Karpas-422 (cell line): ENCODE measurements around the gene ANKRD33B. TPM values are rescaled to one million over a fixed set of nuclear protein-coding genes. Genes with fewer than 3 reads are reported as not detected.

Experiments
- DNase-seq: peaks from one replicate; pipeline ENCODE4 v3.0.0-alpha.2; 2015
- H2AFZ ChIP-seq: fragments of 200-600 bp; sonication (generic); 2 replicates; pipeline ENCODE4 v1.6.1; 2014; ENCODE audit warnings: antibody characterized with exemption, low read length, mixed read lengths
- H3K27ac ChIP-seq: fragments of 200-600 bp; sonication (generic); 2 replicates; pipeline ENCODE4 v1.5.1; 2014; ENCODE audit warnings: mild to moderate bottlenecking, low read length, moderate library complexity
- H3K27me3 ChIP-seq: fragments of 200-600 bp; sonication (generic); 2 replicates; pipeline ENCODE4 v1.6.1; 2014; ENCODE audit warnings: low read length, mixed read lengths
- H3K36me3 ChIP-seq: fragments of 200-600 bp; sonication (generic); 2 replicates; pipeline ENCODE4 v1.6.1; 2014; ENCODE audit warnings: low read length, mixed read lengths; ENCODE audit not compliant: insufficient read depth
- H3K4me1 ChIP-seq: fragments of 200-600 bp; sonication (generic); 2 replicates; pipeline ENCODE4 v1.6.1; 2014; ENCODE audit warnings: mild to moderate bottlenecking, low read length, mixed read lengths
- H3K4me2 ChIP-seq: fragments of 200-600 bp; sonication (generic); 2 replicates; pipeline ENCODE4 v1.6.1; 2014; ENCODE audit warnings: low read length, low read depth, mild to moderate bottlenecking; ENCODE audit not compliant: poor library complexity, severe bottlenecking
- H3K4me3 ChIP-seq: fragments of 200-600 bp; sonication (generic); 2 replicates; pipeline ENCODE4 v1.5.1; 2014; ENCODE audit warnings: mild to moderate bottlenecking, antibody characterized with exemption, low read length, mixed read lengths
- H3K79me2 ChIP-seq: fragments of 200-600 bp; sonication (generic); 2 replicates; pipeline ENCODE4 v1.6.1; 2014; ENCODE audit warnings: mild to moderate bottlenecking, low read length, mixed read lengths
- H3K9ac ChIP-seq: fragments of 200-600 bp; sonication (generic); 2 replicates; pipeline ENCODE4 v1.6.0; 2014; ENCODE audit warnings: low read length
- H3K9me2 ChIP-seq: fragments of 200-600 bp; sonication (generic), shearing (Covaris generic); replicated peaks from 2 replicates; pipeline ENCODE4 v1.6.0; 2014; ENCODE audit warnings: mild to moderate bottlenecking, low read length, moderate library complexity; ENCODE audit not compliant: insufficient read depth
- H3K9me3 ChIP-seq: fragments of 300-700, 200-600 bp; sonication (generic); 2 replicates; pipeline ENCODE4 v1.6.1; 2014; ENCODE audit warnings: low read length, mixed read lengths
- H4K20me1 ChIP-seq: fragments of 200-600 bp; sonication (generic); 2 replicates; pipeline ENCODE4 v1.6.1; 2014; ENCODE audit warnings: mild to moderate bottlenecking, antibody characterized with exemption, low read length, low read depth; ENCODE audit not compliant: insufficient read depth
- total RNA-seq: library from RNA; depleted of rRNA; stranded (reverse); fragments of >200 nt; shearing (Covaris generic); gene quantifications from 2 replicates; pipeline ENCODE4 v1.2.3, GENCODE V29; 2014; ENCODE audit warnings: low replicate concordance

The ANKRD33B gene
- total RNA-seq, 1 experiment from 2014 or later, result 0.48 TPM

DNA sequence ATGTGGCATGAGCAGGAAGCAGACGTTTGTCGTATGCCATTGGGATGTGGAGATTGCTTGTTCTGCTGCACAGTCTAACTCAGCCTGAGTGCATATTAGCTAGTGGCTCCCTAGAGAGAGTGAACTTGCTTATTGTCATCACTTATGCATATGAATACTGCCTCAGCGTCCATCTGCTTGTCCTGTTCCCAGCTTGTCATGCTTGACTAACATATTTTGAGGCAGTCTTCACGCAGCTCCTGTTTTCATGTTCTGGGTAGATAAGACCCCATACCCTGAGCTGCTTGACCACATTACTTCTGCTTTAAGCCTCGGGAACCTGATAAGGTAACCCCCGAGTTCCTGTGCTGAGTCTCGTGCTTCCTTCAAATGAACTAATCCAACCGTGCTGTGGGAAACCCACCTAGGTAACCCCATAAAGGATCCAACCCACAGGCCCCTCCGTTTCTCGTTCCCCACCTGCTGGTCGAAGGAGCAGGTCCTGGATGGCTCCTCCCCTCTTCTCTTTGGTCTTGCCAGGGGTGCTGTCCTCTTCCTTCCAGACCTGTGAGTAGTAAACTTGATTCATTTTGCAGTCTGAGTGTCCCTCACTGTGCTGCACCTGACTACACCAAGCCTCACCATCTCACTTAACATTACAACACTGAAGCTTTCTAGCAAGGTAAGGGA, 25.0 kb downstream of the ANKRD33B start:
- Histone ChIP-seq H2AFZ (no peak overlapping the region), H3K4me2 (no peak overlapping the region)

DNA sequence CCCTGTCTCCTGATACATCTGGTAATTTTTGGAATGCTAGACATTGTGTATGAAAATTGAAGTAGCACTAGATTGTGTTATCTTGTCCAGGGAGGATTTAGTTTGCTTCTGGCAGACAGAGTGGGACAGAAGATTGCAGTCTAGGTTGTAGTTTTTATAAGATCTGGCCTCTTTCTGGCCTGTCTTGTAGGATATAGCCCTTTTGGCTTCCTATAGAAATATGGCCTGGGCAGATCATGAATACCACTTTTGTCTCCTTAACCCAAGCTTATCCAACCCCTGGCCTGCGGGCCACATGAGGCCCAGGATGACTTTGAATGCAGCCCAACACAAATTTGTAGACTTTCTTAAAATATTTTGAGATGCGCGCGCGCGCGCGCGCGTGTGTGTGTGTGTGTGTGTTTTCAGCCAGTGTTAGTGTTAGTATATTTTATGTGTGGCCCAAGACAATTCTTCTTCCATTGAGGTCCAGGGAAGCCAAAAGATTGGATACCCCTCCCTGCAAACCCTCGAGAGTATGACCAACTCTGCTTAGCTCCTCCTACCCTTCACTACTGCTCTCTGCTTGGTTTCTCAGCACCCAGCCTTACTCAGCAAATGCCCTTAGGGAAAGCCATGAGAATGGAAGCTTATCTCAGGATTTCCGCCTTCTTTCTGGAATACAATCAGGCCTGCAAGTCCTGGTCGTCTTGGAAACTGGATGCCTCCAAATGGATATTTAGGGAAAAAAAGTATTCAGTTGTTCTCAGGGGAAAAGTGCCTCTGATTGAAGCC, 26.5 kb downstream of the ANKRD33B start:
- Histone ChIP-seq H3K27ac (no peak overlapping the region), H3K79me2 (no peaks in the 10 kb centered on the region), H3K4me1 (peaks cover 5% of the 10 kb centered on the region), H3K27me3 (no peaks in the 10 kb centered on the region), H3K36me3 (no peaks in the 10 kb centered on the region), H3K9me2 (no peaks in the 10 kb centered on the region), H4K20me1 (no peaks in the 10 kb centered on the region), H2AFZ (no peak overlapping the region), H3K4me2 (no peak overlapping the region), H3K4me3 (no peak overlapping the region), H3K9ac (no peak overlapping the region), H3K9me3 (no peaks in the 10 kb centered on the region)
- no peak for DNase-seq

More for the DNA sequence above, 25.0 kb downstream of the ANKRD33B start:
- H3K9ac ChIP-seq, result no peak overlapping the region
- no peaks in the 10 kb centered on the region for H3K36me3 ChIP-seq
- H3K4me3 ChIP-seq, result no peak overlapping the region
- H3K4me1 ChIP-seq, result peaks cover 8% of the 10 kb centered on the region
- no peaks in the 10 kb centered on the region for H3K27me3 ChIP-seq
- H3K9me2 ChIP-seq, result no peaks in the 10 kb centered on the region
- no peaks in the 10 kb centered on the region for H4K20me1 ChIP-seq
- no peak overlapping the region for H3K27ac ChIP-seq
- no peaks in the 10 kb centered on the region for H3K9me3 ChIP-seq
- H3K79me2 ChIP-seq, result no peaks in the 10 kb centered on the region
- no peak for DNase-seq

DNA sequence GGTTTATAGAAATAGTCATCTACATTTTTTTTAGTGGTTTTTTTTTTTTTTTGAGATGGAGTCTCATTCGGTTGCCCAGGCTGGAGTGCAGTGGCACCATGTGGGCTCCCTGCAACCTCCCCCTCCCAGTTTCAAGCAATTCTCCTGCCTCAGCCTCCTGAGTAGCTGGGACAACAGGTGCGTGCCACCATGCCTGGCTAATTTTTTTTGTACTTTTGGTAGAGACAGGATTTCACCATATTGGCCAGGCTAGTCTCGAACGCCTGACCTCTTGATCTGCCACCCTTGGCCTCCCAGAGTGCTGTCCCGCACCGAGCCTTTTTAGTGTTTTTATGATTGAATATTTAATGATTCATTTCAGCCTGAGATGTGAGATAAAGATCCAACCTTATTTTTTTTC, 27.3 kb downstream of the ANKRD33B start:
- no peaks in the 10 kb centered on the region for H4K20me1 ChIP-seq
- H3K9me3 ChIP-seq, result no peaks in the 10 kb centered on the region
- no peak overlapping the region for H3K4me2 ChIP-seq
- no peaks in the 10 kb centered on the region for H3K79me2 ChIP-seq
- no peak overlapping the region for H3K27ac ChIP-seq
- H3K9me2 ChIP-seq, result no peaks in the 10 kb centered on the region
- H3K9ac ChIP-seq, result no peak overlapping the region
- H3K36me3 ChIP-seq, result no peaks in the 10 kb centered on the region
- no peak overlapping the region for H2AFZ ChIP-seq
- DNase-seq, result no peak
- H3K4me1 ChIP-seq, result peaks cover 5% of the 10 kb centered on the region
- no peak overlapping the region for H3K4me3 ChIP-seq
- no peaks in the 10 kb centered on the region for H3K27me3 ChIP-seq

- Histone ChIP-seq H3K36me3 (no peaks in the 10 kb centered on the region), H3K27ac (no peak overlapping the region), H3K9me2 (no peaks in the 10 kb centered on the region), H2AFZ (no peak overlapping the region), H3K27me3 (no peaks in the 10 kb centered on the region), H3K9ac (no peak overlapping the region), H3K9me3 (no peaks in the 10 kb centered on the region), H4K20me1 (no peaks in the 10 kb centered on the region), H3K4me1 (peaks cover 5% of the 10 kb centered on the region), H3K4me3 (no peak overlapping the region), H3K4me2 (no peak overlapping the region), H3K79me2 (no peaks in the 10 kb centered on the region)
- no peak for DNase-seq
These were observed 28.1 kb downstream of the ANKRD33B start for GRCh38 chr5:10591966-10592365.

DNA sequence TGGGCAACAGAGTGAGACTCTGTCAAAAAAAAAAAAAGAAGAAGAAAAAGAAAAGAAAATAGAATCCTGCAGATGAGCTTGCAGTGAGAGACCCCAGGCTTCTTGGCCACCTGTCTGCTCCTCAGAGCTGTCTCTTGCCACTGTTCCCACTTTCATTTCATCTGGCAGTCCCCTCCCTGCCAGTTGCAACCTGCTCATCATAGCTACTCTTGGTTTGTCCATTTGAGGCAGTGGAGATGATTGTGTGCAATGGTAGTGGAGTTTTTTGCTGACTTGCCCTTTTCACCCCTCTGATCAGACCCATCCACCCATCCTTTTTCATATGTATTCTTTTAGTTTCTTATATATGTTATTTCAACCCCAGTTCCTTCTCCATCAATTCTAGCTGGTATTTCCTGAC, 28.7 kb downstream of the ANKRD33B start:
- Histone ChIP-seq H3K36me3 (no peaks in the 10 kb centered on the region), H3K4me2 (no peak overlapping the region), H3K4me1 (peaks cover 5% of the 10 kb centered on the region), H3K79me2 (no peaks in the 10 kb centered on the region), H3K27ac (no peak overlapping the region), H3K4me3 (no peak overlapping the region), H3K9ac (no peak overlapping the region), H4K20me1 (no peaks in the 10 kb centered on the region), H3K27me3 (no peaks in the 10 kb centered on the region), H3K9me3 (no peaks in the 10 kb centered on the region), H3K9me2 (no peaks in the 10 kb centered on the region), H2AFZ (no peak overlapping the region)
- DNase-seq, result no peak

GRCh38 chr5:10593531-10594181, 29.8 kb downstream of the ANKRD33B start:
- Histone ChIP-seq H3K27me3 (no peaks in the 10 kb centered on the region), H3K4me2 (no peak overlapping the region), H3K4me3 (no peak overlapping the region), H4K20me1 (no peaks in the 10 kb centered on the region), H3K4me1 (peaks cover 3% of the 10 kb centered on the region), H3K9ac (no peak overlapping the region), H3K36me3 (no peaks in the 10 kb centered on the region), H3K9me3 (no peaks in the 10 kb centered on the region), H3K27ac (no peak overlapping the region), H2AFZ (no peak overlapping the region), H3K9me2 (no peaks in the 10 kb centered on the region), H3K79me2 (no peaks in the 10 kb centered on the region)
- DNase-seq, result no peak

DNA sequence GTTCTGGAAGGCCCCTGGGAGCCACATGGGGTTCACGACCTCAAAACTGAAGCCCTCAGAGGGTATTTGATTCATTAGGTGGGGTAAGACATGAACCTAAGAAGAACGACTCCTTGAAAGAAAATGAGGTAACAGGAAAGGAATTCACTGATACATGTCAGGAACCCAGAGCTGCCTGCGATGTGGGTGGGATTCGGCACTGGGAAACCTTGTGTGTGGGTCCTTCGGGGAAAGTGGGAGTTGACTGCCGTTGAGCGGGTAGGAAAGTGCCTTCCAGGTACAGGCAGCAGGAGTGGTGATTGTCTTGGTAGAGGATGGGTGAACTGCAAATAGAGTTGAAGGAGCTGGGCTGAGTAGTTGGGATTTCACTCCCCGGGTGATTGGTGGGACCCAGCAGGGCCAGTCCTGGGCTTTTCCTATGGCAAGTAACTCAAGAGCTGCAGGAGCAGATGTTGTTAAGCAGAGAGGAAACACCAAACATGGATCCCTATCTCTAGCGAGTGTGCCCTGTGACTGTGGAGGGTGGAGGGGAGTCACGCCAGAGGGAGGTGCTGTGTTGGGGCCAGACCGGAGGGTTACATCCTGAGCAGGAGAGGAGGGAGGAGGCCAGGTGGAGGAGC, 30.8 kb downstream of the ANKRD33B start:
- Histone ChIP-seq H3K9ac (no peak overlapping the region), H3K79me2 (no peaks in the 10 kb centered on the region), H3K4me3 (no peak overlapping the region), H3K9me3 (no peaks in the 10 kb centered on the region), H2AFZ (no peak overlapping the region), H4K20me1 (no peaks in the 10 kb centered on the region), H3K4me1 (peaks cover 4% of the 10 kb centered on the region; the same call in 1 of the 2 replicates), H3K27me3 (no peaks in the 10 kb centered on the region), H3K9me2 (no peaks in the 10 kb centered on the region), H3K36me3 (no peaks in the 10 kb centered on the region), H3K4me2 (no peak overlapping the region), H3K27ac (no peak overlapping the region)
- DNase-seq, result no peak

GRCh38 chr5:10595293-10595671, 31.4 kb downstream of the ANKRD33B start:
- Histone ChIP-seq H3K27me3 (no peaks in the 10 kb centered on the region), H3K9me2 (no peaks in the 10 kb centered on the region), H3K36me3 (no peaks in the 10 kb centered on the region), H3K4me1 (peaks cover 10% of the 10 kb centered on the region), H4K20me1 (no peaks in the 10 kb centered on the region), H3K9me3 (no peaks in the 10 kb centered on the region), H3K4me2 (no peak overlapping the region), H3K4me3 (no peak overlapping the region), H2AFZ (no peak overlapping the region), H3K27ac (no peak overlapping the region), H3K79me2 (no peaks in the 10 kb centered on the region), H3K9ac (no peak overlapping the region)
- no peak for DNase-seq
